Bronchial epithelial cell (primary cell): ENCODE results near the gene RASSF5. TPM values are rescaled to one million over a fixed set of nuclear protein-coding genes. Genes with fewer than 3 reads are reported as not detected.

Experiments
- DNase-seq: peaks from one replicate; pipeline ENCODE4 v3.0.0-alpha.2; 2010; ENCODE audit warnings: low read depth
- FAIRE-seq: peaks from 2 replicates; lab custom pipeline; 2011; peaks lifted over from hg19 to GRCh38; lab: Jason Lieb, UNC
- H3K27me3 ChIP-seq: 2 replicates; pipeline ENCODE4 v1.5.1; 2011; ENCODE audit warnings: low read length; ENCODE audit not compliant: control insufficient read depth, insufficient read depth
- H3K36me3 ChIP-seq: 2 replicates; pipeline ENCODE4 v1.5.1; 2011; ENCODE audit warnings: low read length; ENCODE audit not compliant: control insufficient read depth, insufficient read depth
- H3K4me3 ChIP-seq: 2 replicates; pipeline ENCODE4 v1.5.1; 2011; ENCODE audit warnings: mild to moderate bottlenecking, low read depth, low read length, control low read depth
- total RNA-seq: library from RNA; depleted of rRNA; stranded (reverse); fragments of >200 nt; gene quantifications from 2 replicates; pipeline ENCODE4 v1.2.1, GENCODE V29; 2014
- TF ChIP-seq, protein P1 (sequence below): IDR thresholded peaks from 2 replicates; pipeline ENCODE4 v1.5.1; 2011; ENCODE audit warnings: mild to moderate bottlenecking, moderate library complexity, low read length, control low read depth, inconsistent platforms; ENCODE audit not compliant: insufficient read depth, severe bottlenecking

The RASSF5 gene
- total RNA-seq, 1 donor from 2014 or later = 3.4 TPM

DNA sequence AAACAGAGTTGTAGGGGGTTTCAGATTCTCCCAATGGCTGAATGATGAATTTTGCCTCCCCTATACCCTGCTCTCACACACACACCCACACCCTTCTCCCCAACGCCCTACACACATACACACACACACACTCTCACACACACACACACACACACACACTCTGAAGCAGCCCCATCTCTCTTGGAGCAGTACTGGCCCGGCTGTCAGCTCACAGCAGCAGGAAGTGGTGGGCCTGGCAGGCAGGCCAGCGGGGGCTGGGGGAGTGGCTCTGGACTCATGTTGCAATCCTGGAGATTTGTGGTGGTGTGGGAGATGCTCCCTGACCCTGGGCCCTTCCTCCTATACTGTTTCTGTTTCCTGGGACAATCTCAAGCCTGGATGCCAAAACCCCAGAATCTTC is 34.9 kb upstream of the RASSF5 start:
- H3K27me3 ChIP-seq = no peaks in the 10 kb centered on the region
- FAIRE-seq (no peak), DNase-seq (peak; percentile 35)

DNA sequence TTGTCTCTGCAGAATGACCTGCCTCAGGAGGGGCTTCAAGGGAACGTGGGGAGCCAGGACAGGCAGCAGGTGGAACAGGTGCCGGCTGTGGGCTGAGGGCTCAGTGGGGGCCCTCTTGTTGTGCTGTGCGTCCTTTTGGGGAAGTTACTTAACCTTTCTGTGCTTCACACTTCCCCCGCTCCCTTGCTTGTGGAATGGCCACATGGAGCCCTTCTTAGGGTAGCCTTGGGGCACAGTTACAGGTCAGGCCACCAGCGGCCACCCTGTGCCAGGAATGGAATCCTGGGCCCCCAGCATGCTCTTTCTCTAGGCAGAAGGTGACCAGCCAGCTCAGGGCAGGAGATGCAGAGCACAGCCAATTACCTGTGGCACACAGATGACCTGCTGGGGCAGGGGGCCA is 34.4 kb upstream of the RASSF5 start:
- DNase-seq (no peak), FAIRE-seq (no peak)
- TF ChIP-seq, protein P1, sequence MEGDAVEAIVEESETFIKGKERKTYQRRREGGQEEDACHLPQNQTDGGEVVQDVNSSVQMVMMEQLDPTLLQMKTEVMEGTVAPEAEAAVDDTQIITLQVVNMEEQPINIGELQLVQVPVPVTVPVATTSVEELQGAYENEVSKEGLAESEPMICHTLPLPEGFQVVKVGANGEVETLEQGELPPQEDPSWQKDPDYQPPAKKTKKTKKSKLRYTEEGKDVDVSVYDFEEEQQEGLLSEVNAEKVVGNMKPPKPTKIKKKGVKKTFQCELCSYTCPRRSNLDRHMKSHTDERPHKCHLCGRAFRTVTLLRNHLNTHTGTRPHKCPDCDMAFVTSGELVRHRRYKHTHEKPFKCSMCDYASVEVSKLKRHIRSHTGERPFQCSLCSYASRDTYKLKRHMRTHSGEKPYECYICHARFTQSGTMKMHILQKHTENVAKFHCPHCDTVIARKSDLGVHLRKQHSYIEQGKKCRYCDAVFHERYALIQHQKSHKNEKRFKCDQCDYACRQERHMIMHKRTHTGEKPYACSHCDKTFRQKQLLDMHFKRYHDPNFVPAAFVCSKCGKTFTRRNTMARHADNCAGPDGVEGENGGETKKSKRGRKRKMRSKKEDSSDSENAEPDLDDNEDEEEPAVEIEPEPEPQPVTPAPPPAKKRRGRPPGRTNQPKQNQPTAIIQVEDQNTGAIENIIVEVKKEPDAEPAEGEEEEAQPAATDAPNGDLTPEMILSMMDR = no peak
- Histone ChIP-seq H3K27me3 (no peaks in the 10 kb centered on the region), H3K4me3 (no peak overlapping the region), H3K36me3 (peaks cover 5% of the 10 kb centered on the region)

More for the DNA sequence above, 34.9 kb upstream of the RASSF5 start:
- Histone ChIP-seq H3K36me3 (peaks cover 5% of the 10 kb centered on the region), H3K4me3 (no peak overlapping the region)
- TF ChIP-seq, protein P1 = no peak

DNA sequence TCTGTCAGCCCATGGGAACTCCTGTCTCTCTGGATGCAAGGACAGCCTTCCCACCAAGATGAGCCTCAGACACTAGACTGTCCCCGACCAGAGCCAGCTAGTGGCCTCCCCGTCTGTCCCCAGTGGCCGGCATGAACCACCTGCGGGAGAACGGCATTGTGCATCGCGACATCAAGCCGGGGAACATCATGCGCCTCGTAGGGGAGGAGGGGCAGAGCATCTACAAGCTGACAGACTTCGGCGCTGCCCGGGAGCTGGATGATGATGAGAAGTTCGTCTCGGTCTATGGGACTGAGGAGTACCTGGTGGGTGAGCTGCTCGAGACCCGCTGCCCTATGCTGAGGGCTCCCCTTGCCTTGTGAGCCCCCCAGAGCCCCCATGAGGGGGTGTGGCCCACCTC is 31.3 kb upstream of the RASSF5 start:
- no peak for FAIRE-seq
- H3K4me3 ChIP-seq = no peak overlapping the region
- H3K27me3 ChIP-seq = no peaks in the 10 kb centered on the region
- H3K36me3 ChIP-seq = peaks cover 8% of the 10 kb centered on the region
- TF ChIP-seq, protein P1 = no peak
- DNase-seq = no peak

DNA sequence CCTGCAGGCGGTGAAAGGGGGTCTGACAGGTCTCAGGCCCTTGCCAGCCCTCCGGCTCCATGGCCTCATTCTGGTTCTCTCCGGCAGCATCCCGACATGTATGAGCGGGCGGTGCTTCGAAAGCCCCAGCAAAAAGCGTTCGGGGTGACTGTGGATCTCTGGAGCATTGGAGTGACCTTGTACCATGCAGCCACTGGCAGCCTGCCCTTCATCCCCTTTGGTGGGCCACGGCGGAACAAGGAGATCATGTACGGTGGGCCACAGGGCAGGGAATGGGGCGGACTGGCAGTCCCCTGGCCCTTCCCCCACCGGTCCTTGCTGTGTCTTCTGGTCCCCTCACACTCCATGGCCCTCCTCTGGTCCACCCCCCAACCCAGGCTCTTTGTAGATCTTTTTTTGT is 30.7 kb upstream of the RASSF5 start:
- no peak for FAIRE-seq
- H3K27me3 ChIP-seq = no peaks in the 10 kb centered on the region
- H3K36me3 ChIP-seq = peaks cover 8% of the 10 kb centered on the region
- TF ChIP-seq, protein P1 = no peak
- no peak for DNase-seq
- H3K4me3 ChIP-seq = no peak overlapping the region

DNA sequence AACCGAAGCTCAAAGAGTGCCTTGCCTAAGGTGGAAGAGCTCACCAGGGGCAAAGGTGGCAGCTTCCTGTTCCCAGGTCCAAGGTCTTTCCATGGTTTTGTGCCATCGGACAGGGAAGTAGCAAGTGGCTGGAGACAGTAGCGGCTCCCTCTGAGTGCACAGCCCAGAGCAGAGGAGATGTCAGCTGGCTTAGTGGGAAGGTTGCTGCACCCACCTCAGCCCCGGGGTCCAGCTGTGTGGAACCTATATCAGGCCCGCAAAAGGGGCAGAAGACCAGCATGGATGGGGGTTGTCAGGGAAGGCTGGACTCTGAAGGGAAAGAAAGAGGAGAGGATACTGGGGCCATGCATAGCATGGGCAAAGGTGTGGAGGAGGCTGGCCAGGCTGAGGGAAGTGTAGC is 30.2 kb upstream of the RASSF5 start:
- no peaks in the 10 kb centered on the region for H3K27me3 ChIP-seq
- H3K36me3 ChIP-seq = peaks cover 8% of the 10 kb centered on the region
- H3K4me3 ChIP-seq = no peak overlapping the region
- no peak for DNase-seq
- TF ChIP-seq, protein P1 = no peak
- no peak for FAIRE-seq
